ENCODE results near the gene ZNF223. TPM values are rescaled to one million over a fixed set of nuclear protein-coding genes. Genes with fewer than 3 reads are reported as not detected.
A peak's percentile ranks its signal among the peaks of the same experiment; 100 is the strongest.

ZNF223 gene
- 7.4 TPM for total RNA-seq
- 1 to 10 TPM; 3.6 to 5.1 (median 4.4) TPM for polyA plus RNA-seq (ENCODE audit: insufficient read depth in 1 of 8, insufficient read length in 8 of 8, low replicate concordance in 1 of 8)
- long read RNA-seq, donor 1, partial matches to known transcripts = 0 of 1 reads
- long read RNA-seq, donor 1, other reads (novel, unspliced or antisense) = 0 of 1 reads
- long read RNA-seq, donor 2 = 0 reads
- long read RNA-seq, donor 3, partial matches to known transcripts = 0 of 3 reads
- long read RNA-seq, donor 3, other reads (novel, unspliced or antisense) = 0 of 3 reads
- long read RNA-seq, donor 4 = 0 reads
- long read RNA-seq, donor 5, partial matches to known transcripts = 0 of 5 reads
- long read RNA-seq, donor 5, other reads (novel, unspliced or antisense) = 0 of 5 reads
- long read RNA-seq, donor 6, partial matches to known transcripts = 0 of 2 reads
- long read RNA-seq, donor 6, other reads (novel, unspliced or antisense) = 0 of 2 reads
- long read RNA-seq, donor 7, partial matches to known transcripts = 0 of 1 reads
- long read RNA-seq, donor 7, other reads (novel, unspliced or antisense) = 0 of 1 reads
- long read RNA-seq, donor 8 = 0 reads
- long read RNA-seq, donor 9, partial matches to known transcripts = 0 of 1 reads
- long read RNA-seq, donor 9, other reads (novel, unspliced or antisense) = 0 of 1 reads
- long read RNA-seq, donor 10, partial matches to known transcripts = 0 of 3 reads
- long read RNA-seq, donor 10, other reads (novel, unspliced or antisense) = 0 of 3 reads
- long read RNA-seq, donor 11 = 0 reads

GRCh38 chr19:44051650-44052402, at the start of gene ZNF223:
Gene ZNF223 (plus strand): TSS chr19:44052036. CDS start chr19:44055177, 3,141 bp downstream.
- Histone ChIP-seq H3K36me3 (ENCODE audit: control insufficient read depth, insufficient read depth, low read length) (peaks cover 7% of the 10 kb centered on the region), H3K4me1 (ENCODE audit: control insufficient read depth, insufficient read depth, low read length) (peaks cover 9% of the 10 kb centered on the region), H3K4me3 (ENCODE audit: low read length) (peak within 1 kb of the TSS; percentile 85), H3K27ac (ENCODE audit: low read length) (peak within 1 kb of the TSS; percentile 83), H3K9me3 (replicated peaks; ENCODE audit: control insufficient read depth, low read depth, low read length) (no peaks in the 10 kb centered on the region), H3K27me3 (ENCODE audit: control insufficient read depth, insufficient read depth, low read length) (peaks cover 15% of the 10 kb centered on the region)
- DNase-seq = peak; percentile 99
- 1% methylated on average over 29 of the region's 38 CpGs for WGBS (ENCODE audit: insufficient coverage)

GRCh38 chr19:44002212-44002565, 49.6 kb upstream of the ZNF223 start:
- WGBS (ENCODE audit: insufficient coverage) = 0% methylated on average over 5 of the region's 8 CpGs
- Histone ChIP-seq H3K27me3 (ENCODE audit: control insufficient read depth, insufficient read depth, low read length) (no peaks in the 10 kb centered on the region), H3K36me3 (ENCODE audit: control insufficient read depth, insufficient read depth, low read length) (peaks cover 9% of the 10 kb centered on the region), H3K9me3 (replicated peaks; ENCODE audit: control insufficient read depth, low read depth, low read length) (peaks cover 17% of the 10 kb centered on the region), H3K4me1 (ENCODE audit: control insufficient read depth, insufficient read depth, low read length) (peaks cover 9% of the 10 kb centered on the region), H3K4me3 (ENCODE audit: low read length) (peak overlapping the region; percentile 67), H3K27ac (ENCODE audit: low read length) (peak overlapping the region; percentile 77)
- DNase-seq = no peak

GRCh38 chr19:44002566-44003460, 49.0 kb upstream of the ZNF223 start, which contains the start of gene ZNF230:
Gene ZNF230 (plus strand): TSS chr19:44002957. CDS start chr19:44007079, 4,122 bp downstream.
- H3K4me3 ChIP-seq (ENCODE audit: low read length) = peak within 1 kb of the TSS; percentile 67

GRCh38 chr19:44003461-44004009, 48.3 kb upstream of the ZNF223 start:
- peaks cover 14% of the 10 kb centered on the region for H3K9me3 ChIP-seq (replicated peaks; ENCODE audit: control insufficient read depth, low read depth, low read length)
- peaks cover 16% of the 10 kb centered on the region for H3K36me3 ChIP-seq (ENCODE audit: control insufficient read depth, insufficient read depth, low read length)
- no peaks in the 10 kb centered on the region for H3K27me3 ChIP-seq (ENCODE audit: control insufficient read depth, insufficient read depth, low read length)
- no peak for DNase-seq
- peak overlapping the region; percentile 67 for H3K4me3 ChIP-seq (ENCODE audit: low read length)
- 0% methylated on average over 4 of the region's 15 CpGs for WGBS (ENCODE audit: insufficient coverage)
- H3K27ac ChIP-seq (ENCODE audit: low read length) = peak overlapping the region; percentile 22
- peaks cover 9% of the 10 kb centered on the region for H3K4me1 ChIP-seq (ENCODE audit: control insufficient read depth, insufficient read depth, low read length)

More at GRCh38 chr19:44002566-44003460, 49.0 kb upstream of the ZNF223 start, which contains the start of gene ZNF230:
- Histone ChIP-seq H3K27me3 (ENCODE audit: control insufficient read depth, insufficient read depth, low read length) (no peaks in the 10 kb centered on the region), H3K4me1 (ENCODE audit: control insufficient read depth, insufficient read depth, low read length) (peaks cover 9% of the 10 kb centered on the region), H3K36me3 (ENCODE audit: control insufficient read depth, insufficient read depth, low read length) (peaks cover 11% of the 10 kb centered on the region), H3K9me3 (replicated peaks; ENCODE audit: control insufficient read depth, low read depth, low read length) (peaks cover 16% of the 10 kb centered on the region), H3K27ac (ENCODE audit: low read length) (peak within 1 kb of the TSS; percentile 77)
- 0% methylated on average over 37 of the region's 48 CpGs for WGBS (ENCODE audit: insufficient coverage)
- peak; percentile 99 for DNase-seq

GRCh38 chr19:44005973-44006372, 45.9 kb upstream of the ZNF223 start:
- Histone ChIP-seq H3K4me3 (ENCODE audit: low read length) (no peak overlapping the region), H3K4me1 (ENCODE audit: control insufficient read depth, insufficient read depth, low read length) (peaks cover 9% of the 10 kb centered on the region), H3K27ac (ENCODE audit: low read length) (no peak overlapping the region), H3K9me3 (replicated peaks; ENCODE audit: control insufficient read depth, low read depth, low read length) (peaks cover 37% of the 10 kb centered on the region), H3K36me3 (ENCODE audit: control insufficient read depth, insufficient read depth, low read length) (peaks cover 38% of the 10 kb centered on the region), H3K27me3 (ENCODE audit: control insufficient read depth, insufficient read depth, low read length) (peaks cover 2% of the 10 kb centered on the region)
- no peak for DNase-seq
- no CpG with 5 or more reads among the region's 1 CpG for WGBS (ENCODE audit: insufficient coverage)

GRCh38 chr19:44007473-44007872, 44.4 kb upstream of the ZNF223 start:
- Histone ChIP-seq H3K4me1 (ENCODE audit: control insufficient read depth, insufficient read depth, low read length) (peaks cover 7% of the 10 kb centered on the region), H3K27ac (ENCODE audit: low read length) (no peak overlapping the region), H3K4me3 (ENCODE audit: low read length) (no peak overlapping the region), H3K27me3 (ENCODE audit: control insufficient read depth, insufficient read depth, low read length) (peaks cover 2% of the 10 kb centered on the region), H3K9me3 (replicated peaks; ENCODE audit: control insufficient read depth, low read depth, low read length) (peaks cover 48% of the 10 kb centered on the region), H3K36me3 (ENCODE audit: control insufficient read depth, insufficient read depth, low read length) (peaks cover 40% of the 10 kb centered on the region)
- WGBS (ENCODE audit: insufficient coverage) = 100% methylated on average over 2 of the region's 6 CpGs
- DNase-seq = no peak

GRCh38 chr19:44010468-44010867, 41.4 kb upstream of the ZNF223 start:
- WGBS (ENCODE audit: insufficient coverage) = 100% methylated on average over 2 of the region's 5 CpGs

GRCh38 chr19:44019498-44019897, 32.3 kb upstream of the ZNF223 start:
- no peaks in the 10 kb centered on the region for H3K36me3 ChIP-seq (ENCODE audit: control insufficient read depth, insufficient read depth, low read length)
- H3K9me3 ChIP-seq (replicated peaks; ENCODE audit: control insufficient read depth, low read depth, low read length) = no peaks in the 10 kb centered on the region
- WGBS (ENCODE audit: insufficient coverage) = no CpG with 5 or more reads among the region's 2 CpGs
- no peak for DNase-seq
- H3K4me3 ChIP-seq (ENCODE audit: low read length) = no peak overlapping the region
- no peaks in the 10 kb centered on the region for H3K4me1 ChIP-seq (ENCODE audit: control insufficient read depth, insufficient read depth, low read length)
- no peak overlapping the region for H3K27ac ChIP-seq (ENCODE audit: low read length)
- no peaks in the 10 kb centered on the region for H3K27me3 ChIP-seq (ENCODE audit: control insufficient read depth, insufficient read depth, low read length)

More at GRCh38 chr19:44010468-44010867, 41.4 kb upstream of the ZNF223 start:
- H3K27me3 ChIP-seq (ENCODE audit: control insufficient read depth, insufficient read depth, low read length) = peaks cover 2% of the 10 kb centered on the region
- H3K27ac ChIP-seq (ENCODE audit: low read length) = no peak overlapping the region
- no peak overlapping the region for H3K4me3 ChIP-seq (ENCODE audit: low read length)
- peaks cover 40% of the 10 kb centered on the region for H3K36me3 ChIP-seq (ENCODE audit: control insufficient read depth, insufficient read depth, low read length)
- H3K4me1 ChIP-seq (ENCODE audit: control insufficient read depth, insufficient read depth, low read length) = no peaks in the 10 kb centered on the region
- H3K9me3 ChIP-seq (replicated peaks; ENCODE audit: control insufficient read depth, low read depth, low read length) = peaks cover 46% of the 10 kb centered on the region
- DNase-seq = no peak

GRCh38 chr19:44021221-44021620, 30.6 kb upstream of the ZNF223 start:
- Histone ChIP-seq H3K4me1 (ENCODE audit: control insufficient read depth, insufficient read depth, low read length) (peaks cover 8% of the 10 kb centered on the region), H3K27ac (ENCODE audit: low read length) (no peak overlapping the region), H3K27me3 (ENCODE audit: control insufficient read depth, insufficient read depth, low read length) (no peaks in the 10 kb centered on the region), H3K9me3 (replicated peaks; ENCODE audit: control insufficient read depth, low read depth, low read length) (no peaks in the 10 kb centered on the region), H3K36me3 (ENCODE audit: control insufficient read depth, insufficient read depth, low read length) (no peaks in the 10 kb centered on the region), H3K4me3 (ENCODE audit: low read length) (no peak overlapping the region)
- no peak for DNase-seq
